ENCODE results near the gene ALAS1.

The ALAS1 gene

DNA sequence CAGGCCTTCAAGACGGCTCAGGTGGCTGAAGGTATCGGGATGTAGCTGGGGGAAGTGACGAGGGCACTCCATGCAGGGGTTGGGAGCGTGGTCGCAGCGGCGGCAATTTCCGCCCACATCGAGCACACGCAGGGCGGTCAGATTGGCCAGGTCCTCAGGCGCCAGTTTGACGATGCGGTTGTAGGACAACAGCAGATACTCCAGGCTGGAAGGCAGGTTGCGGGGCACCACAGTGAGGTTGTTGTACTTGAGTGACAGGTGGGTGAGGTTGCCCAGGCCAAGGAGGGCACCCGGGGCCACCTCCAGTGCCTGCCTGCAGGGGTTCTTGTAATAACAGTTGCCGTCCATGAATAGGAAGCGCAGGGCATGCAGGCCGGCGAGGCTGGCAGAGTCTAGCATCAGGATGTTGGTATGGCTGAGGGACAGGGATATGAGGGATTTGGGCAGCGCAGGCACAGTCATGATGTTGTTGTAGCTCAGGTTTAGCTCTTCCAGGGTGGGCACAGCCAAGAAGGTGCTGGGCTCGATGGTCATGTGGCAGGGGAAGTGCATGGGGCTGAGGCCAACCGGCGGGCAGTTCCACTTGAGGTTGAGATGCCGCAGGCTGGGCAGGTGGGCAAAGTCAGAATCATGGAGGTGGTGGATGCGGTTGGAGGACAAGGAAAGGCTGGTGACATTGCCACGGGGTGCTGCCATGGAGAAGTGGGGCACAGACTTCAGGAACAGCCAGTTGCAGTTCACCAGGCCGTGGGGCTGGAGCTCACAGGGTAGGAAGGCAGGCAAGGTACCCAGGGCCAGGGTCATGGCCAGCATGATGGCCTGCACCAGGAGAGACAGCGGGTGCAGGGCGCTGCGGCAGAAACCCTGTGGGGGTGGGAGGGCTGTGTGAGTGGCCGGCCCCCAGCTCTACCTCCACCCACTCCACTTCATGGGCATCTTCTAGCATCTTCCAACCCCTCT, 25.8 kb downstream of the ALAS1 start:
- no peak for DNase-seq

DNA sequence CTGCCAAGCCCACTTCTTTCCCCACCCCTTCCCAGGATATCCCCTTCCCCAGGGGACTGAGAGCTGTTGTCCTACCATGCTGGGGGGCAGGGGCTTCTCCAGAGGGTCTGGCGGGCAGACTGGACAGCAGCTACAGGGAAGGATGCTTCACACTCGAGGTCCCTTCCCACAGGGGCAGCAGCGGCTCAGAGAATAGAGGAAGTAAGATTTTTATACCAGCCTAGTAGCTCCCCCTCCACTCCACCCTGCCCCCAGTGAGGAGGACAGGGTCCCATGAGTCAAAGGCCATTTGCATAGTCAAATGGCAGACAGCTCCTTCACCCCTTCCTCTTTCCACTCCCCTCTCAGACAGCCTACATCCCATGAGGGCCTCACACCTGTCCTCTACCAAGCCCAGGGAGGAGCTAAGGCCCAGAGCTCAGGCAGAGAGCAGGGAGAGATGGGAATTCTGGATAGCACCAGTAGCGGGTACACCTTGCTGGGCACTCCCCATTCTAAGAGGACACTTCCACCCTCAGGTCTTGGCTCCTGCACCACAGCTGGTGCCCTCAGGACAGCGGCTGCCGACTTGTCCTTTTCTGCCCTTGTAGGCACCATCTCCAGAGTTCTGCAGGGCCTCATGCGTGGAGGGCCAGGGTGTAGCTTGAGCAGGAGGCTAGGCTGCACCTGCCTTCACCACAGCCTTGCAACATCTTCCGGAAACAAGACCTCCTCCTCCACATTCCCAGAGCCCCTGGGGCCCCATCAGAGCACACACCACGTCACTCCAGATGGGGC, 27.7 kb downstream of the ALAS1 start, which contains the start of gene TLR9:
TSS of gene TLR9 (minus strand) at position 194 of the 777 bp plus-strand sequence. CDS start at position 78, 116 bp downstream.
- no peak for DNase-seq

DNA sequence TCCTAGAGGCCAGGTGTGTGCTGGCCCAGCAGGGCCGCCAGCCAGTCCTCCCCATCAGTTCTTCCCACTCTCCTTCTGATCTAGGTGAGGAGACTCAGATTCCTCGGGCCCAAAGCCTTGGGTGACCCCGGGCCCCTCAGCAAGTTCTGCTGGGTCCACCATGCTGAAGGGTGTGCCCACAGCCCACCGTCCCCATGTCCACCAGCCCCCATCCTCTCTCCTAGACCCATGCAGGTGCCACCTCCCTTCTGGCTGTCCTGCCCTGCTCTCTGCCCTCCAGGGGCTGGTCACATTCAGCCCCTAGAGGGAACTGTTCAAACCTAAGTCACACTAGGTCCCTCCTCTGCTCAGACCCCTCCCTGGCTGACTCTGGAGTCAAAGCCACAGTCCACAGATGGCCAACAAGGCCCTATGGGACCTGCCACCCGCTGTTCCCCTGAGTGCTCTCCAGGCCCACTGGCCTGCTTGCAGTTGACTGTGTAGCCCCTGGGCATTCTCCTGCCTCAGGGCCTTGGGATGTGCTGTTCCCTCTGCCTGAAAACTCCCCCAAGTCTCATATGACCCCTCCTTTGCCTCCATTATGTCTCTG, 28.4 kb downstream of the ALAS1 start:
- no peak for DNase-seq

DNA sequence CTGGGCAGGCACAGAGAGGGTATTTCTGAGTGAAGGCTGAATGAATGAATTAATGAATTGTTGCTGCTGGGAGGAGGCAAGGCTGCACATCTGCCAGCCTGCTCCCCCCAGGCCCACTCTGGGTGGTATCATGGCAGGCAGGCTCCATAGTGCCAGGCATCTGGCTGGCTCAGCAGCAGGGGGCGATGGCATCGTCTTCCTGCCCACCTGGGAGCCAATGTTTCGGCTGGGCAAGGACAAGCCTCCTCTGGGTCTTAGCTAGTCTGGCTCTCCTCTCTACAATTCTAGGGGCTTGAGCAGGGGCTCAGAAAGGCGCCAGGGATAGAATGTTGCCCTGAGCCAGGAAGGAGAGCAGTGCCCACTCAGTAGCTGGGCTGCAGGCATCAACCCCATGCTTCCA, 29.2 kb downstream of the ALAS1 start:
- no peak for DNase-seq

DNA sequence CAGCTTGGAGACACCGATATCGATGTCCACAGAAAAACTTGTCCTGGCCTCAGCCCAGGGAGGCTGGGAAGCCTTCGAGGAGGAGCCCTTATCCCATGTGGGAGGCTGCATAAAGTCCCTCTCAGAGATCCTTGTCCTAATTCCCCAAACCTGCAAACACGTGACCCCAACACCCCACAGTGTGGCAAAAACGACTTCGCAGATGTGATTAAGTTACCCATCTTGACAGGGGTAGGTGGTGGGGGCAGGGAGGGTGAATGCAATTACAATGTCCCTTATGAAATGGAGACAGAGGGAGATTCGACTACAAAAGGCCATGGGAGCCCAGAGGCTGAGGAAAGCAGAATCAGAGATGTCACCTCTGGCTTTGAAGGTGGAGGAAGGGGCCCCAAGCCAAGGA, 29.8 kb downstream of the ALAS1 start:
- no peak for DNase-seq

DNA sequence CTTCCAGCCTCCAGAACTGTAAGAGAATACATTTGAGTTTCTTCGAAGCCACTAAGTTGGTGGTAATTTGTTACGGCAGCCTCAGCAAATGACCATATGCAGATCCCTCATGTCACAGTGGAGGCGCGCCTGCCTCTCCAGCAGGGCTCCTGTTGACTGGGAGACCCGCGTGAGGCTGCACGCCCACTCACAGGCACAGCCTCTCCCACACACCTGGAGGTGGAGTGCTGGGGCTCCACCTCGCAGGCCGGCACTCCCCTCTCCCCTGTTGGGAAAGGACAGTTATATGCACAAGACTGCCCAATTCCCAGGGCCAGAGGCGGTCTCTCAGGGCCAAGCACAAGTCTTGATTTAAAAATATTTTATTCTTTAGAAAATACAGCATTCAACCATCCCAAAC, 30.3 kb downstream of the ALAS1 start:
- DNase-seq: no peak

DNA sequence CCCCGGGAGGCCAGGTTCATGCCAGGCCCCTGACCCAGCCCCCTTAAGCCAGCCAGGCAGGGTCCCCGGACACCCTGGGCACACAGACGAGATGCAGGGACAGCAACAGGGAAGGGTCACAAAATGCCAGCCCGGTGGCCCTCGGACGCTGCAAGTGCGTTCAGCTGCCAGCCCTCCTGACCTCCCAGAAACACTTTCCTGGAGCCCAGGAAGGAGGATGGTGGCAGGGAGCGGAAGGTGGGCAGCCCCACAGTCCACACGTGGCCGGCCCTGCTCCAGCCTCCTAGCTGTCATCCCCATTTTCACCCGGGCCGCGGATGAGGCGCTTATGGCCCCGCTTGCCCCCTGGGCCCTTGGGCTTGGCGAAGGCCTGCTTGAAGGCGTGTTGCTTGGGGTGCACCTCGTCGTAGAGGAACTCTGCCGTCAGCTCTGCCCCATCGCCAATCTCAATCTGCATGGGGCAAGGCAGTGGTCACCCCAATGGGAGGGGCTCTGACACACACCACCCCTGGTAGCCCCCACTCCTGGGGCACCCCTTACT, 30.9 kb downstream of the ALAS1 start:
- no peak for DNase-seq

DNA sequence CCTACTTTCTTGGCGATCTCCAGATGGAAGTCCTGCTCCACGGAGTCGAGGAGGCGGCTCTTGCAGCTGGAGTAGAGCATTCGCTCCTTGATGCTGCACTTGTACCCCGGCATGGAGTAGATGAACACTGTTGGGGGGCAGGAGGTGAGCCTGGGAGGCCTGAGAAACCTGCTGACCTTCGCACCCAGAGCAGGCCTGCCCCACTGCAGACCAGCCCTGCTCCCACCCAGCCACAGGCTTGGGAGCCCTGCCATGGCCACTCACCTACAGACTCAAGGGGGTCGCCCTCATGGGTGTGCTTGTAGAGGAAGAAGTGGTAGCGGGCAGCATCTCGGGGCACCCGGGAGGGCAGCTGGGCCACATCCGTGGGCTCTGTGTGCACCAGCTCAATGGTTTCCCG, 31.7 kb downstream of the ALAS1 start:
- no peak for DNase-seq

DNA sequence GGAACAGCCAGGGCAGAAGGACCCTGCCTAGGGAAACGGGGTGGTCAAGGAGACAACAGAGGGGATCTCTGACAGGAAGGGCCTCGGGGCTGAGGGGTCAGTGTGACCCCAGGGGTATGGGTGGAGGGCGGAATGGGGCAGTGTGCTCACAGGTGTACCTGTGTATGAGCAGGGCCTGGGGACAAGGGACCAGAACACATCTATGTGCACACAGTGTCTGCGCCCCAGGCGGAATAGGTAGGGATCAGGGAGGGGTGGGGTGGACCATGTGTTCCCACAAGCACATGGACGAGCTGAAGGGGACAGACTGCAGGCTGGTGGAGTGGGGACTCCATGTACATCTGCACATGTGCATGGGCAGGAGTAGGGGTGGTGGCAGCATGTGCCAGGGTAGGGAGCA, 32.5 kb downstream of the ALAS1 start:
- DNase-seq: no peak

DNA sequence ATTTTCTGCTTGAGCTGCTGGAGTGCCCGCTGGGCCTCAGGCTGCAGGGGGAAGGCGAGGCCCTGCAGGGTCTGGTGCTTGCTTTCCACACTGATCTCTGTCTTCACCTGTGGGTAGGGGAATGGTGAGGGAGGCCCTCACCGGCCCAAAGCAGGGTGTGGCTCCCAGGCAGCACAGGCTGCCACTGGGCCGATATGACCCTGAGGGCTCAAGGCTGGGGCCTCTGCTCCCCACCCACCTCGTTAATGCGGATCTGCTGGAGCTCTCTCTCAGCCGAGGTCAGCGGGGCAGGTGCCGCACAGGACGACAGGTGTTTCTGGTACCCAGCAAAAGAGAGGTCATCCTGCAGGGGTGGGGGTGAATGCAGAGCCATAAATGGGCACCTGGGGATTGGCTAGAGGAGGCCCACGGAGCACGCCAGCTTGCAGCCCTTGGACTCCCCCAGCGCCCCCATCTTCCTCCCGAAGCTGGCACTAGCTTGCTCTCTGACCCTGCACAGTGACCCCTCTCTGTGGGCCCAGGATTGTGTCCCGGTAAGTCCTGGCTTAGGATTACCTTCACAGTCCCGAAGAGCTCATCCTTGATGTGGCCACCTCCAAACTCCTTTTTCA, 33.0 kb downstream of the ALAS1 start:
- DNase-seq: no peak

DNA sequence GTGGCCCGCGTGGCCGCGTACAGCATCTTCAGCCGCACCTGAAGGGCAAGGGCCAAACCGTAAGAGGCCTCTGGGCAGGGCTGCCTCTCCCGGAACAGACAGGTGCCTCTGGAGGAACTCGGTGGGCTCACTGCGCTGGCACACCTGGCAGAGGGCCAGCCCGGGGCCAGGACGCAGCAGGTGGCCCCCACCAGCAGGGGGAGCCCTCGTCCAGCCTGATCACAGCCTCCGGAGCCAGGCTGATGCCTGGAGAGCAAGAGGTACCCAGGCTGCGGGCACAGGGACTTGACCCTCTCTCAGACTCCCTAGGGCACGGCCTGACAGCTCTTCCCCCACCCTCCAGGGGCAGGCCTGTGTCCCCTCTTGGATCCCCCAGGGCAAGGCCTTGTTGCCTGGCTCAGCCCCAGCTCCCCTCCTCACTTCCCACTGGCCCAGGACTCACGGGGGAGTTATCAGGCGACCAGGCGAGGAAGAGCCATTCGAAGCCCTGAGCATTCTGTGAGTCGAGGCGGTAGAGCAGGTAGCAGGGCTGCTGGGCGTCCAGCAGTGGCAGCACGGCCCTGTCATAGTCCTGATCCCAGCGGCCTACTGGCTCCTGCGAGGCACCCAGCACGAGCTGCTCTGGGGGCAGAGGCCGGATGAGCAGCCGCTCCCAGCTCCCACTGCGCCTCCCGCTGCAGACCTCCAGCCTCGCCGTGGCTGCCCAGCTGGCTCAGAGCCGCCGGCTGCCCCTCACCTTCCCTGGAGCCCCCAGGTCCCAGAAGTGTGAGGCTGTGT, 33.7 kb downstream of the ALAS1 start:
- DNase-seq: no peak

DNA sequence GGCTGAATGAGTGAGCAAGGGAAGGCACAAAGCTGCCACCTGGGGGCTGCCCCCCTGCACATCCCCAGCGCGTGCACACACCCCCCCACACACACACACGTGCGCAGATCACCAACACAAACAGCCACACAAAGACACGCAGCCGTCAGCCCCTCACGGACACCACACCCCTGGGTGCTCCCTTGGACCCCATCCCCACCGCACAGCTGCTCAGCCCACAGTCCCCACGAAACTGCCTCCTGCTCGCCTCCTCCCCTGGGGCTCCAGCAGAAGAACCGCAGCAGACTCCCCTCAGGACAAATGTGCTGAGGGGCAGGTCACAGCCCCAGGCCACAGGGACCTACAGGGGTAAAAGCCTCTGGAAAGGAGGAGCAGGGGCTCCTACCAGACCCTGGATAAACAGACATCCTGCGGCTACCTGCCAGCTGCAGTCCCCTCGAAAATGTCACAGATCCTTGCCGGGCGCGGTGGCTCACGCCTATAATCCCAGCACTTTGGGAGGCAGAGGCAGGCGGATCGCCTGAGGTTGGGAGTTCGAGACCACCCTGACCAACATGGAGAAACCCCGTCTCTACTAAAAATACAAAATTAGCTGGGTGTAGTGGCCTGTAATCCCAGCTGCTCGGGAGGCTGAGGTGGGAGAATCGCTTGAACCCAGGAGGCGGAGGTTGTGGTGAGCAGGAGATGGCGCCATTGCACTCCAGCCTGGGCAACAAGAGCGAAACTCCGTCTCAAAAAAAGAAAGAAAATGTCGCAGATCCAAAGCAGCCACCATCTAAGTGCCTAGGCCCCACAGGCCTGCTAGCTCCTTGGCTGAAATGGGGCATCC, 34.5 kb downstream of the ALAS1 start:
- no peak for DNase-seq

DNA sequence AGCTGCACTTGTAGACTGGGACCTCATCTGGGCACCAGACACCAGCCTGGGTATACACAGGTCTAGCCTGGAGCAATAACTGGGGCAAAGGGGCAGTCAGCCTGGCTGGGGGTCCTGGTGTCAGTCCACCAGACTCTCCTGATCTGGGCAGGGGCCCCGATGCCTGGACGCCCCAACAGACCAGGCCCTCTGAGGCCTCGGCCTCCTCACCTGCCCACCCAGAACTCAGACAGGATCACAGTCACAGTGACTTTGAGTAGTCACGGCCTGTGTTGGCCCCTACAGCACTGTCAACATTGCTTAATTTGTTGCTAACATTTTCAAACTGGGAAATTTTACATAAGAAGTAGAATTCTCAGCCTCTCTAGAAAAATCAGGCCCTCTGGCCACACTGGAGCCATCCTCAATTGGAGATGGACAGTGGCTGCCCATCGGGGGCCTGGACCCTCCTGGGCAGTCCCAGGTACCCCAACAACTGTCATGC, 35.2 kb downstream of the ALAS1 start:
- DNase-seq: no peak

DNA sequence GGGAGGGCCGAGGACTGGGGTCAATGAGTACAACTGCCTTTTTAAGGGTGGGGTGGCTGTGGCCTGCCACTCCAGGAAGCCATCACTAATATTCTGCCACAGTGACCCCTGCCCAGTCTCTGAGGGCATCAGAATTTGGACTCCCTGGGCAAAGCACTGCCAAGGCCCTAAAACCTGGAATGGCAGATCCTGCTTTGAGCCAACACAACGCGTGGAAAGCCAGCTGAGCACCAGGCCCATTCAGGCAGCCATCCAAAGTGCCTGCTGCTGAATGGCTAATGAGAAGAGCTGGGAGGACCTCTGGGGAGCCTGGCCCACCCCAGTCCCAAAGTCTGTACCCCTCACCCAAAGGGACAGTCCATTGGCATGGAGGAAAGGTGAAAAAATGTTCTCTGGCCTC, 36.0 kb downstream of the ALAS1 start:
- DNase-seq: no peak

DNA sequence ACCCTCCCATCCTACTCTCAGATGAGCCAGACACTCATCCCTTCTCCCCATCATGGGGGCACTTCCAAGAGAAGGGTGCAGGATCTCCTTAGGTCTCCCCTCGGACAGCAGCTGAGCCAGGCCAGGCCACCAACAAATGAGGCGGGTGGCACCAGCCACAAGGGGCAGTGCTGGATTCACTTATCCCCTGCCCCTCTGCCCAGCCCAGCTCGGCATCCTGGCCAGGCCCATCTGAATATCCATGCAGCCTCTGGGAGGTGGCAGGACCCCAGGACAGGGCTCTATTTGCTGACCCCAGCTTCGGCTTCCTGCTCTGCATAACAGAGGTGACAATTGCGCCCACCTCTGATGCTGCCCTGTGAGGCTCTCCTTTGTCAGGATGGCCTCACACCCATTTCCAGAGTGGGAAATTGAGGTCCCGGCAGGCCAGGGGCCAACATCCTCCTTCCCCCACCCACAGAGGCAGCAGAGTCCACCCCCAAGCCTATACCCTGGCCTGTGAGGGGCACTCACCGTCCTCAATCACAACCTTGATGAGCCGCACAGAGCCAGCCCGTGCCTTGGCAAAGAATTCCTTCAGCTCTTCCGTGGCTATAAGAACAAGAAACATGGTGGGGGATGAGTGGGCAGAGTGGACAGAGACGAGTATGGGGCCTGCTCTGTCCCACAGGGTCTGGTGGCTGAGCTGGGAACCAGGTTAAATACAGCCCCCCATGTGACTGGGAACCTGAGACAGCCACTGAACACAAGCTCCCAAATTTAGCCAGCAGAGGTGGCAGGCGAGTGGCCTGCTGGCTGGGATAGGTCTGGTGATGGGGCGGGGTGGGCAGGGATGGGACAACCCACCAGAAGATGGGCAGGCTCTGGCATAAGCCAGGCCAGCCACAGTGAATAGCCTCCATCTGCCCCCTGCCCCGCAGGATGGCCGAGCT, 36.8 kb downstream of the ALAS1 start:
- DNase-seq: no peak

DNA sequence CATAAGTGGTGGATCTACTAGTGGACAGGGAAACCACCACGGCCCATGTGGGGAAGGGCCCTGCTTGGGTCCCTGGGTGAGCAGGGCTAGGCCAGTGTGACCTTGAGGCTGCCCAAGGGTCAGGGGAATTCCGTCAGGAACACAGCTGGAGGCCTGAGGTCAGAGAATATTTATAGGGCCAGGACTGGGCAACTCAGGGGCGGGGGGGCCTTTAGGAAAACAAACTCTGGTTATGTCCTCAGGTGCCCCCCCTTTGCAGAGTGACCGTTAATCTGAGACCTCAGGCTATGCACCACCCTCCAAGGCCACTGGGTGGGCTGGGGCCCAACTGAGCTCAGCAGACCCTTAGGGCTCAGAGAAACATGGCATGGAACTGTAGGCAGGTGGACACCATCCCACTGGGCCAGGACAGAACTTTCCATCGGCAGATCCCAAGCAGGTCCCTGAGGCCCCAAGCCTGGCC, 38.5 kb downstream of the ALAS1 start:
- no peak for DNase-seq

DNA sequence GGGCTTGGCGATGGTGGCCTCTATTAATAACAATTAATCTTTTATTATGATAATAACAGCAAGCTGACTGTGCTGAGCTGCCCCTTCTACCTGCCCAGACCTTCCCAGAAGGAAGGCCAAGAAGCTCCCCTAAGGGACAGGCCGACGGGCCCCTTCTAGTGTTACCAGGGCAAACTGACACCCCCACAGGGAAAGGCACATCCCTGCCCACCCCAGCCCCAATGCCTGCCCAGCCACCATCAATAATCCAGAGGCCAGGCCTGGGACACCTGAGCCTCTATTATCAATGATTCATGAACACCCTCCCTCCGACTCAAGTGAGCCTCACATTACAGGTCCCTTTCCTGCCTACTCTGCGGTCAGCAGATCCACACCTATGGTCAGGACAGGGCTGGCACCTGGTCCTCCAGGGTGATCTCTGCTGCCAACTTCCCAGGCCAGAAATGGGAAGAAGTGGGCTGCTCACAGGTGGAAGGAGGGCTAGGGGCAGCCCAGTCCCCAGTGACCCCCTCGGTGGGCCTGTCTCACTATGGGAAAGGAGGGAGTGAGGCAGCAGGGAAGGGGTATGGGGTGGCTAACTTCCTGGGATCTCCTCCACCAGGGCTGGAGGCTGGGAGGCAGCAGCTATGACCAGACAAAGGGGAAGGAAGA, 39.2 kb downstream of the ALAS1 start:
- no peak for DNase-seq

DNA sequence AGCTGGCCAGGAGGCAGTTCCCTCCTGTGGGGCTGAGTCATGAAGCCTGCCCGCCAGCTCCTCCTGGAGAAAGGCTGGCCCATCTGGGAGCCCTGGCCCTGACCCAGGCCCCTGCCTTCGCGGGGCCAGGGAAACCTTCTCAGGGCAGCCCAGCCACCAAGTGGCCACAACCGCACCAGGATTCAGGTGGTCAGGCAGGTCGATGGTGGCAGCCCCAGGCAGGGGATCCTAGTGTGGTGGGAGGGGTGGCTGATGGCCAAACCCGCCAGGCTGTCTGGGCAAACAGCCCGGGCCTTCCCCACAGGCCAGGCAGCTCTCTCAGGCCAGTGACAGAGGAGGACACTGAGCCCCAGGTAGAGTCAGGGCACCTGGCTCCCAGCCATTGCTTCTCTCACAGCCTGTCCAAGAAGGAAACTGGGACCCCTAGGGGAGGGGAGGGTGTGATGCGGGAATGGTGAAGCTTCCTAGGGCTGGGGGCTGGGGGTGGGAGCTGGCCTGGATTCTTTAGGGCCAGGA, 39.8 kb downstream of the ALAS1 start:
- DNase-seq: no peak

All from DMS79 (cell line).